Retinal pigment epithelial cell (primary cell): Measurements from ENCODE around the gene DLX4.

Experiments used
- DNase-seq: peaks from one replicate; pipeline ENCODE4 v3.0.0-alpha.2; 2010; ENCODE audit warnings: low read depth
- H3K4me3 ChIP-seq: 2 replicates; pipeline ENCODE4 v1.5.1; 2011; ENCODE audit warnings: mild to moderate bottlenecking, low read length, control low read depth, moderate library complexity
- TF ChIP-seq, protein P1 (sequence below): conservative IDR thresholded peaks from 2 replicates; pipeline ENCODE4 v1.5.1; 2011; ENCODE audit warnings: low read depth, low read length, control low read depth, inconsistent platforms

The DLX4 gene, protein sequence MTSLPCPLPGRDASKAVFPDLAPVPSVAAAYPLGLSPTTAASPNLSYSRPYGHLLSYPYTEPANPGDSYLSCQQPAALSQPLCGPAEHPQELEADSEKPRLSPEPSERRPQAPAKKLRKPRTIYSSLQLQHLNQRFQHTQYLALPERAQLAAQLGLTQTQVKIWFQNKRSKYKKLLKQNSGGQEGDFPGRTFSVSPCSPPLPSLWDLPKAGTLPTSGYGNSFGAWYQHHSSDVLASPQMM

GRCh38 chr17:49969134-49969759 is at the start of gene DLX4:
DLX4 (plus strand) TSS chr17:49969190; CDS start chr17:49969469, 279 bp downstream.
- H3K4me3 ChIP-seq: peak within 1 kb of the TSS; percentile 45
- TF ChIP-seq, protein P1, sequence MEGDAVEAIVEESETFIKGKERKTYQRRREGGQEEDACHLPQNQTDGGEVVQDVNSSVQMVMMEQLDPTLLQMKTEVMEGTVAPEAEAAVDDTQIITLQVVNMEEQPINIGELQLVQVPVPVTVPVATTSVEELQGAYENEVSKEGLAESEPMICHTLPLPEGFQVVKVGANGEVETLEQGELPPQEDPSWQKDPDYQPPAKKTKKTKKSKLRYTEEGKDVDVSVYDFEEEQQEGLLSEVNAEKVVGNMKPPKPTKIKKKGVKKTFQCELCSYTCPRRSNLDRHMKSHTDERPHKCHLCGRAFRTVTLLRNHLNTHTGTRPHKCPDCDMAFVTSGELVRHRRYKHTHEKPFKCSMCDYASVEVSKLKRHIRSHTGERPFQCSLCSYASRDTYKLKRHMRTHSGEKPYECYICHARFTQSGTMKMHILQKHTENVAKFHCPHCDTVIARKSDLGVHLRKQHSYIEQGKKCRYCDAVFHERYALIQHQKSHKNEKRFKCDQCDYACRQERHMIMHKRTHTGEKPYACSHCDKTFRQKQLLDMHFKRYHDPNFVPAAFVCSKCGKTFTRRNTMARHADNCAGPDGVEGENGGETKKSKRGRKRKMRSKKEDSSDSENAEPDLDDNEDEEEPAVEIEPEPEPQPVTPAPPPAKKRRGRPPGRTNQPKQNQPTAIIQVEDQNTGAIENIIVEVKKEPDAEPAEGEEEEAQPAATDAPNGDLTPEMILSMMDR: no peak
- DNase-seq: no peak

- no peak overlapping the region for H3K4me3 ChIP-seq
- TF ChIP-seq, protein P1: no peak
- DNase-seq: no peak
Measured at GRCh38 chr17:49920030-49920769, 48.8 kb upstream of the DLX4 start.

DNA sequence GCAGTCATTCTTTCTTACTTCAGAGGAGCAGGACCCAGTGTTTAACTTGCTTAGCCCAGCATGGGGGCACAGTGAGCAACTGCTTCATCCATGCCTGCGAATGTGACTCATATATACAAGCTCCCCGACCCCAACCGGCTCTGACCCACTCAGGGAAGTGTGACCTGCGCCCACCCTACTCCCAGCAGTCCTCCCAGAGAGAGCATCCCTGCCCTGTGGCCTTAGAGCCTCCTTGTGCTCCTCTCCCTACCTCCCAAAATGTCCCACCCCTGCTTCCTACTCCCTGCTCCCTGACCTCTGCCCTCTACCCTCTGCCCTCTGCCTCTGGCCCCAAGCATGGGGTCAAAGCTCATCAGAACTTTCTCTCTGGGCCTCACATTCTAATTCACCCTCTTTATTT is 46.9 kb upstream of the DLX4 start:
- TF ChIP-seq, protein P1: no peak
- no peak overlapping the region for H3K4me3 ChIP-seq
- no peak for DNase-seq

GRCh38 chr17:49924116-49924515 is 44.9 kb upstream of the DLX4 start:
- no peak overlapping the region for H3K4me3 ChIP-seq
- DNase-seq: no peak
- TF ChIP-seq, protein P1: no peak

GRCh38 chr17:49924589-49924988 is 44.4 kb upstream of the DLX4 start:
- H3K4me3 ChIP-seq: no peak overlapping the region
- TF ChIP-seq, protein P1: no peak
- no peak for DNase-seq

- no peak overlapping the region for H3K4me3 ChIP-seq
- DNase-seq: no peak
- TF ChIP-seq, protein P1: no peak
Measured at GRCh38 chr17:49925921-49926320, 43.1 kb upstream of the DLX4 start.
